ENCODE results near the gene MKI67.
A peak's percentile ranks its signal among the peaks of the same experiment; 100 is the strongest.

MKI67 gene

GRCh38 chr10:128064108-128064969 is 61.9 kb downstream of the MKI67 start:
- DNase-seq (ENCODE audit: low read depth): peak; percentile 61

- no peak for DNase-seq (ENCODE audit: low read depth)
Observed at GRCh38 chr10:128063736-128064107, 62.5 kb downstream of the MKI67 start.

- DNase-seq (ENCODE audit: low read depth): peak; percentile 92
Observed at GRCh38 chr10:128062881-128063563, 63.2 kb downstream of the MKI67 start.

GRCh38 chr10:128062331-128062880 is 63.8 kb downstream of the MKI67 start:
- DNase-seq (ENCODE audit: low read depth): peak; percentile 71

- no peak for DNase-seq (ENCODE audit: low read depth)
Observed at GRCh38 chr10:128061306-128062300, 64.6 kb downstream of the MKI67 start.

- DNase-seq (ENCODE audit: low read depth): no peak
Observed at GRCh38 chr10:128060341-128061250, 65.6 kb downstream of the MKI67 start.

GRCh38 chr10:128059982-128060293 is 66.3 kb downstream of the MKI67 start:
- no peak for DNase-seq (ENCODE audit: low read depth)

GRCh38 chr10:128059266-128059981 is 66.8 kb downstream of the MKI67 start:
- DNase-seq (ENCODE audit: low read depth): no peak

- no peak for DNase-seq (ENCODE audit: low read depth)
Observed at GRCh38 chr10:128058750-128059134, 67.5 kb downstream of the MKI67 start.

GRCh38 chr10:128058106-128058749 is 68.0 kb downstream of the MKI67 start:
- DNase-seq (ENCODE audit: low read depth): no peak

GRCh38 chr10:128056303-128057050 is 69.7 kb downstream of the MKI67 start:
- DNase-seq (ENCODE audit: low read depth): no peak

- DNase-seq (ENCODE audit: low read depth): no peak
Observed at GRCh38 chr10:128055061-128055868, 71.0 kb downstream of the MKI67 start.

- DNase-seq (ENCODE audit: low read depth): peak; percentile 64
Observed at GRCh38 chr10:128054163-128054970, 71.9 kb downstream of the MKI67 start.

GRCh38 chr10:128053356-128053755 is 72.9 kb downstream of the MKI67 start:
- DNase-seq (ENCODE audit: low read depth): no peak

- no peak for DNase-seq (ENCODE audit: low read depth)
Observed at GRCh38 chr10:128052696-128053095, 73.5 kb downstream of the MKI67 start.

- no peak for DNase-seq (ENCODE audit: low read depth)
Observed at GRCh38 chr10:128051548-128051947, 74.7 kb downstream of the MKI67 start.

- no peak for DNase-seq (ENCODE audit: low read depth)
Observed at GRCh38 chr10:128050936-128051335, 75.3 kb downstream of the MKI67 start.

Data from CMK (cell line).